SK-N-SH treated with all-trans-retinoic acid at 6 μM for 48 hours (cell line): Measurements from ENCODE around the gene SNTB2.
"Not testable (repeated sequence)": the region's sequence is repeated elsewhere in the genome, so short reads cannot be mapped to it uniquely, and the experiment has no call there.

ENCODE experiments used
- ARNTL ChIP-seq: fragments of 450-650 bp; formaldehyde crosslinking; IDR thresholded peaks from 2 replicates; pipeline ENCODE4 v1.5.0; 2020; ENCODE audit warnings: low read depth, mild to moderate bottlenecking, moderate library complexity, borderline replicate concordance
- CSDC2 ChIP-seq: fragments of 250-450 bp; sonication (Bioruptor Pico); IDR thresholded peaks from 2 replicates; pipeline ENCODE4 v1.5.0; 2020; ENCODE audit warnings: mild to moderate bottlenecking, moderate library complexity
- GLIS3 ChIP-seq: fragments of 250-450 bp; sonication (Bioruptor Pico); IDR thresholded peaks from 2 replicates; pipeline ENCODE4 v1.5.0; 2020; ENCODE audit warnings: mild to moderate bottlenecking, moderate library complexity
- ISL1 ChIP-seq: fragments of 250-450 bp; sonication (Bioruptor Pico); IDR thresholded peaks from 2 replicates; pipeline ENCODE4 v2.1.2; 2022; ENCODE audit warnings: mild to moderate bottlenecking, moderate library complexity
- OSR1 ChIP-seq: fragments of 250-450 bp; sonication (Bioruptor Pico); IDR thresholded peaks from 2 replicates; pipeline ENCODE4 v1.8.0; 2022; ENCODE audit warnings: moderate library complexity, mild to moderate bottlenecking, inconsistent platforms
- RARB ChIP-seq: fragments of 250-450 bp; sonication (Bioruptor Pico); IDR thresholded peaks from 2 replicates; pipeline ENCODE4 v1.8.0; 2021; ENCODE audit warnings: mild to moderate bottlenecking, moderate library complexity
- TOX ChIP-seq: fragments of 250-450 bp; sonication (Bioruptor Pico); IDR thresholded peaks from 2 replicates; pipeline ENCODE4 v1.8.0; 2021; ENCODE audit warnings: mild to moderate bottlenecking, moderate library complexity, borderline replicate concordance
- ZFP3 ChIP-seq: fragments of 250-450 bp; sonication (Bioruptor Pico); IDR thresholded peaks from 2 replicates; pipeline ENCODE4 v1.5.0; 2020; ENCODE audit warnings: mild to moderate bottlenecking, moderate library complexity
- ZFP30 ChIP-seq: fragments of 450-650 bp; formaldehyde crosslinking; IDR thresholded peaks from 2 replicates; pipeline ENCODE4 v1.5.0; 2022; ENCODE audit warnings: mild to moderate bottlenecking, moderate library complexity
- ZNF70 ChIP-seq: fragments of 450-650 bp; formaldehyde crosslinking; IDR thresholded peaks from 2 replicates; pipeline ENCODE4 v1.5.0; 2020; ENCODE audit warnings: mild to moderate bottlenecking, moderate library complexity
- TF ChIP-seq, protein P1 (sequence below): fragments of 250-450 bp; sonication (Bioruptor Pico); IDR thresholded peaks from 2 replicates; pipeline ENCODE4 v1.8.0; 2020; ENCODE audit warnings: mild to moderate bottlenecking, moderate library complexity, borderline replicate concordance

DNA sequence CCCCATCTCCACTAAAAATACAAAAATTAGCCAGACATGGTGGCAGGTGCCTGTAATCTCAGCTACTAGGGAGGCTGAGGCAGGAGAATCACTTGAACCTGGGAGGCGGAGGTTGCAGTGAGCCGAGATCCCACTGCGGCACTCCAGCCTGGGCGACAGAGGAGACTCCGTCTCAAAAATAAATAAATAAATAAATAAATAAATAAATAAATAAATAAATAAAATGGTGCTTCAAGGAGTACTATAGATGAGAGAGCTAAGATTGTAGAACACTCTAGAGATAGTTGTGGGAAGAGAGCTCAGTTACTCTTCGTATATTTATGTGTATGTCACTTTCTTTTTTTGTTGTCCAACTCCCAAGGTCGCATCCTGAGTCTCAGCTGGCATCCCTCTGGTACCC lies 47.5 kb upstream of the SNTB2 start:
- TF ChIP-seq, protein P1, sequence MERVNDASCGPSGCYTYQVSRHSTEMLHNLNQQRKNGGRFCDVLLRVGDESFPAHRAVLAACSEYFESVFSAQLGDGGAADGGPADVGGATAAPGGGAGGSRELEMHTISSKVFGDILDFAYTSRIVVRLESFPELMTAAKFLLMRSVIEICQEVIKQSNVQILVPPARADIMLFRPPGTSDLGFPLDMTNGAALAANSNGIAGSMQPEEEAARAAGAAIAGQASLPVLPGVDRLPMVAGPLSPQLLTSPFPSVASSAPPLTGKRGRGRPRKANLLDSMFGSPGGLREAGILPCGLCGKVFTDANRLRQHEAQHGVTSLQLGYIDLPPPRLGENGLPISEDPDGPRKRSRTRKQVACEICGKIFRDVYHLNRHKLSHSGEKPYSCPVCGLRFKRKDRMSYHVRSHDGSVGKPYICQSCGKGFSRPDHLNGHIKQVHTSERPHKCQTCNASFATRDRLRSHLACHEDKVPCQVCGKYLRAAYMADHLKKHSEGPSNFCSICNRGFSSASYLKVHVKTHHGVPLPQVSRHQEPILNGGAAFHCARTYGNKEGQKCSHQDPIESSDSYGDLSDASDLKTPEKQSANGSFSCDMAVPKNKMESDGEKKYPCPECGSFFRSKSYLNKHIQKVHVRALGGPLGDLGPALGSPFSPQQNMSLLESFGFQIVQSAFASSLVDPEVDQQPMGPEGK (CRISPR knock-in tag), result not testable (repeated sequence)
- TF ChIP-seq ZFP3; GLIS3 (CRISPR knock-in tag); CSDC2; RARB (CRISPR knock-in tag); ISL1 (CRISPR knock-in tag); OSR1 (CRISPR knock-in tag); ZNF70 (CRISPR knock-in tag); ZFP30 (CRISPR knock-in tag); TOX (CRISPR knock-in tag); ARNTL (CRISPR knock-in tag): not testable (repeated sequence)
